GM23338 (cell line): ENCODE results near the gene COA8.

Experiments
- EZH2phosphoT487 ChIP-seq: fragments of 200-600 bp; sonication (generic); IDR thresholded peaks from one replicate; pipeline ENCODE4 v1.8.1; 2018; ENCODE audit warnings: antibody characterized with exemption; ENCODE audit not compliant: unreplicated experiment
- JUNB ChIP-seq: IDR thresholded peaks from one replicate; pipeline ENCODE4 v1.6.1; 2016; ENCODE audit warnings: antibody characterized with exemption; ENCODE audit not compliant: unreplicated experiment
- REST ChIP-seq: IDR thresholded peaks from one replicate; pipeline ENCODE4 v1.6.1; 2018; ENCODE audit warnings: antibody characterized with exemption; ENCODE audit not compliant: unreplicated experiment
- TF ChIP-seq, protein P1 (sequence below), 2 experiments: fragments of 200-600 bp in 1 of 2; sonication (generic) in 1 of 2; conservative IDR thresholded peaks; 2 replicates each; pipeline versions ENCODE4 v1.5.1 to v1.6.1; 2016 to 2017; ENCODE audit warnings: antibody characterized with exemption in 2 of 2, low read depth in 2 of 2, mild to moderate bottlenecking in 2 of 2, moderate library complexity in 1 of 2

DNA sequence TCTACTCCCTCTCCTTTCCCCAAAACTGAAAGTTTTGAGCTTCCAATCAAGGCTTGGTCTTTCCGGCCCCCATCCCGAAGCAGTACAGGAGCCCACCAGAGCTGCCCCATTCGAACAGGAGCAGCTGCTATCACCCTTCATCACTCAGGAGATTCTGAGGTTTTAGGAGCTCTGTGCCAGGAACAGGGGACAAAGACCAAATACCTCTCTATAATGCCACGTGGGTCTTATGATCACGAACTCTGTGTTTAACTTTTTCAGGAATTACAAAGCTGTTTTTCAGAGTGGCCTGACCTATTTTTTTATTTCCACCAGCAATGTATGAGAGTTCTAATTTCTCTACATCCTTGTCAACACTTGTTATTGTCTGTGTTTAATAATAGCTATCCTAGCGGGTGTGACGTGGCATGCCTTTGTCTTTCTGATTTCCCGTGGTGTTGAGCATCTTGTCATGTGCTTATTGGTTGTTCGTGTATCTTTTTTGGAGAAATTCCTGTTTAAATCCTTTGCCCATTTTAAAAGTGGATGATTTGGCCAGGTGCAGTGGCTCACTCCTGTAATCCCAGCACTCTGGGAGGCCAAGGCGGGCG is 21.7 kb downstream of the COA8 start:
- TF ChIP-seq, protein P1, sequence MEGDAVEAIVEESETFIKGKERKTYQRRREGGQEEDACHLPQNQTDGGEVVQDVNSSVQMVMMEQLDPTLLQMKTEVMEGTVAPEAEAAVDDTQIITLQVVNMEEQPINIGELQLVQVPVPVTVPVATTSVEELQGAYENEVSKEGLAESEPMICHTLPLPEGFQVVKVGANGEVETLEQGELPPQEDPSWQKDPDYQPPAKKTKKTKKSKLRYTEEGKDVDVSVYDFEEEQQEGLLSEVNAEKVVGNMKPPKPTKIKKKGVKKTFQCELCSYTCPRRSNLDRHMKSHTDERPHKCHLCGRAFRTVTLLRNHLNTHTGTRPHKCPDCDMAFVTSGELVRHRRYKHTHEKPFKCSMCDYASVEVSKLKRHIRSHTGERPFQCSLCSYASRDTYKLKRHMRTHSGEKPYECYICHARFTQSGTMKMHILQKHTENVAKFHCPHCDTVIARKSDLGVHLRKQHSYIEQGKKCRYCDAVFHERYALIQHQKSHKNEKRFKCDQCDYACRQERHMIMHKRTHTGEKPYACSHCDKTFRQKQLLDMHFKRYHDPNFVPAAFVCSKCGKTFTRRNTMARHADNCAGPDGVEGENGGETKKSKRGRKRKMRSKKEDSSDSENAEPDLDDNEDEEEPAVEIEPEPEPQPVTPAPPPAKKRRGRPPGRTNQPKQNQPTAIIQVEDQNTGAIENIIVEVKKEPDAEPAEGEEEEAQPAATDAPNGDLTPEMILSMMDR (conservative IDR thresholded peaks at IDR 0.05; ENCODE audit: low read depth in 2 of 2), result no peak
- TF ChIP-seq JUNB (no peak), EZH2phosphoT487 (no peak), REST (no peak)
